CD4-positive, alpha-beta memory T cell (primary cell): Measurements from ENCODE around the gene CNNM3. TPM values are rescaled to one million over a fixed set of nuclear protein-coding genes. Genes with fewer than 3 reads are reported as not detected.
A peak's percentile ranks its signal among the peaks of the same experiment; 100 is the strongest.

Source experiments
- CTCF ChIA-PET: fragments of 350-600 bp; sonication (Branson Sonifier 250); formaldehyde crosslinking; loops from one replicate; lab custom pipeline; 2021; ENCODE audit warnings: inconsistent platforms; ENCODE audit not compliant: partially characterized antibody; lab: Charles Lee
- POLR2A ChIA-PET: fragments of 350-600 bp; sonication (Branson Sonifier 250); formaldehyde crosslinking; loops from one replicate; lab custom pipeline; 2021; ENCODE audit not compliant: partially characterized antibody; lab: Charles Lee
- DNase-seq, 5 donors: peaks; one replicate each; pipeline versions ENCODE4 v3.0.0 to v3.0.0-alpha.2; 2020 to 2022; ENCODE audit warnings: mixed read lengths in 1 of 5
- H3K27ac ChIP-seq: one replicate; pipeline ENCODE4 v1.7.0; 2013; ENCODE audit warnings: low read depth, low read length
- H3K27me3 ChIP-seq: 2 replicates; pipeline ENCODE4 v1.7.0; 2013; ENCODE audit warnings: mild to moderate bottlenecking, low read length, moderate library complexity; ENCODE audit not compliant: insufficient read depth
- H3K36me3 ChIP-seq: 2 replicates; pipeline ENCODE4 v1.7.0; 2013; ENCODE audit warnings: mild to moderate bottlenecking, low read length, moderate library complexity; ENCODE audit not compliant: insufficient read depth
- H3K4me1 ChIP-seq: 2 replicates; pipeline ENCODE4 v1.7.0; 2013; ENCODE audit warnings: mild to moderate bottlenecking, low read length, moderate library complexity; ENCODE audit not compliant: insufficient read depth
- H3K4me3 ChIP-seq, 2 donors: one replicate each; pipeline ENCODE4 v1.7.0; 2013; ENCODE audit warnings: low read length in 2 of 2, mild to moderate bottlenecking in 1 of 2
- H3K9me3 ChIP-seq, 2 donors: one replicate each; pipeline ENCODE4 v1.7.0; 2013; ENCODE audit warnings: low read length in 2 of 2, control low read depth in 1 of 2; ENCODE audit not compliant: control insufficient read depth in 1 of 2
- H3K27ac Mint-ChIP-seq, 7 donors: one replicate each; pipeline ENCODE4 v1.8.0; 2020 to 2021; ENCODE audit warnings: mixed read lengths in 7 of 7, mild to moderate bottlenecking in 6 of 7, inconsistent platforms in 3 of 7, moderate library complexity in 3 of 7
- H3K27me3 Mint-ChIP-seq, 2 donors: one replicate each; pipeline ENCODE4 v1.8.0; 2020 to 2021; ENCODE audit warnings: mixed read lengths in 2 of 2
- H3K36me3 Mint-ChIP-seq, 2 donors: one replicate each; pipeline ENCODE4 v1.8.0; 2020 to 2021; ENCODE audit warnings: mixed read lengths in 2 of 2, inconsistent platforms in 1 of 2, mild to moderate bottlenecking in 1 of 2
- H3K4me1 Mint-ChIP-seq, 4 donors: one replicate each; pipeline ENCODE4 v1.8.0; 2020 to 2021; ENCODE audit warnings: mixed read lengths in 4 of 4, mild to moderate bottlenecking in 1 of 4
- H3K4me3 Mint-ChIP-seq, 8 donors: one replicate each; pipeline ENCODE4 v1.8.0; 2020 to 2021; ENCODE audit warnings: mixed read lengths in 8 of 8, mild to moderate bottlenecking in 7 of 8, moderate library complexity in 6 of 8, inconsistent platforms in 3 of 8
- H3K9me3 Mint-ChIP-seq, 8 donors: one replicate each; pipeline ENCODE4 v1.8.0; 2020 to 2021; ENCODE audit warnings: mixed read lengths in 8 of 8, mild to moderate bottlenecking in 5 of 8, inconsistent platforms in 3 of 8, moderate library complexity in 1 of 8
- intact Hi-C: fragments of 100-400 bp; cut with micrococcal nuclease; formaldehyde crosslinking; loops from one replicate; pipeline ENCODE4 v1.15.1; 2023
- polyA plus RNA-seq, 2 donors: library from polyadenylated mRNA; unstranded; fragments of 300-500 nt; fragmentation: Illumina TruSeq; gene quantifications; one replicate each; pipeline ENCODE4 v1.2.3, GENCODE V29; 2021
- total RNA-seq, 2 experiments: library from RNA; stranded (reverse); gene quantifications; one replicate each; pipeline ENCODE4 v1.2.3, GENCODE V29; 2021

CNNM3 gene
- total and polyA plus RNA-seq, 4 experiments from 2014 or later, result 3.7 to 57.4 (median 34.1) TPM

GRCh38 chr2:96874198-96874831 lies 58.2 kb downstream of the CNNM3 start:
- H3K4me1 ChIP-seq, result peaks cover 30% of the 10 kb centered on the region
- no peaks in the 10 kb centered on the region for H3K36me3 ChIP-seq
- ChIA-PET CTCF (interaction anchor here (1.0 to 2.0 kb wide), 3 partner anchors 76 to 238 kb away, joined by 3 to 8 read pairs (median 5); no protein-coding TSS in a partner anchor), POLR2A (interaction anchor here (1.0 to 9.8 kb wide), 6 partner anchors 17 to 76 kb away, joined by 3 to 121 read pairs (median 6); no protein-coding TSS in a partner anchor)
- H3K36me3 Mint-ChIP-seq, result peaks cover 0 to 7% of the 10 kb centered on the region in 2 donors
- no peaks in the 10 kb centered on the region for H3K9me3 Mint-ChIP-seq
- H3K4me1 Mint-ChIP-seq, result peaks cover 23 to 52% (median 37%) of the 10 kb centered on the region in 4 donors
- no peak overlapping the region for H3K27ac ChIP-seq
- DNase-seq, result no peak
- H3K4me3 ChIP-seq, result no peak overlapping the region
- no peaks in the 10 kb centered on the region for H3K9me3 ChIP-seq
- intact Hi-C loops, result no loop called here
- no peaks in the 10 kb centered on the region for H3K27me3 ChIP-seq
- peak overlapping the region in 5 of 7 donors; percentile 67 to 82 (median 75) for H3K27ac Mint-ChIP-seq
- no peaks in the 10 kb centered on the region for H3K27me3 Mint-ChIP-seq
- H3K4me3 Mint-ChIP-seq, result peak overlapping the region in 2 of 8 donors; percentile 36 to 70

DNA sequence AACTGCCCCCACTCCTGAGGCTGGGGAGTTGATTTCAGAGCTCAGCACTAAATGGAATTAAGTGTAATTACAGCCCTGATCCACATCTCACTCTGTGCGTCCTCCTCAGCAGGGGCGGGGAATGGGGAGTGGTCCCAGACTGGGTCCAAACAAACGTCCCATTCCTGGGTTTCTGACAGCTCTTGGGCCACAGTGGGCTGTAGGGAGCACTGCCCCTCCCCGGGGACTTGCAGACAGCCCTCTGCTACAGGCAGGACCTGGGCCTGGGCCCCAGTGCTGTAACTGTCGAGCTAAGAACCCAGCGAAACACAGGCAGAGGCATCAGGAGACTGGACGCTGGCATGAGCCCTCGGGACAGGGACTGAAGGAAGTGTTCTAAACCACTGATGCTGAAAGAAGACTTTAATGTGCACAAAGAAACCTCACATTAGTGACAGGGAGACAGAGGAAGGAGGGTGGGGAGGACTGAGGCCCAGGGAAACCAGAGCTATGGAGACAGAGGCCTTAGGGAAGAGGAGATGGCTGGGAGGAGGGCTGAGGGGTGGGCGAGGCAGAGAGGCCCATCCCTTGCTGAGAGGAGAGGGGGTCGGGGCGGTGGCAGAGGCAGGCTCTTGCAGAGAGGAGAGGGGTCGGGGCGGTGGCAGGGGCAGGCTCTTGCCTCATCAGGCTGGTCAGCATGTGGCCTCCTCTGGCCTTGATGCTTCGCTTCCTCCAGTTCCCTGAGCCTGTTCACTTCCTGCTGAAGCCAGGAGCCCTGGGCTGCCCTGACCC lies 59.6 kb downstream of the CNNM3 start:
- intact Hi-C loops, result no loop called here
- H3K4me3 ChIP-seq, result no peak overlapping the region
- no peaks in the 10 kb centered on the region for H3K9me3 ChIP-seq
- POLR2A ChIA-PET, result interaction anchor here (1.5 to 9.8 kb wide), 4 partner anchors 14 to 49 kb away, joined by 4 to 121 read pairs (median 7); no protein-coding TSS in a partner anchor
- H3K27ac ChIP-seq, result no peak overlapping the region
- no peaks in the 10 kb centered on the region for H3K36me3 ChIP-seq
- Mint-ChIP-seq H3K36me3 (peaks cover 0 to 2% of the 10 kb centered on the region in 2 donors), H3K27me3 (no peaks in the 10 kb centered on the region), H3K9me3 (no peaks in the 10 kb centered on the region), H3K27ac (peak overlapping the region in 5 of 7 donors; percentile 27 to 82 (median 53)), H3K4me1 (peaks cover 22 to 47% (median 34%) of the 10 kb centered on the region in 4 donors), H3K4me3 (no peak overlapping the region)
- H3K4me1 ChIP-seq, result peaks cover 25% of the 10 kb centered on the region
- no peaks in the 10 kb centered on the region for H3K27me3 ChIP-seq
- CTCF ChIA-PET, result interaction anchor here (1.4 to 1.8 kb wide), 2 partner anchors 18 to 75 kb away, joined by 5 to 8 read pairs; partner anchors contain the start of gene ANKRD39
- no peak for DNase-seq

GRCh38 chr2:96876269-96877041 lies 60.4 kb downstream of the CNNM3 start:
- H3K4me3 Mint-ChIP-seq, result no peak overlapping the region
- peak overlapping the region in 2 of 7 donors; percentile 22 to 60 for H3K27ac Mint-ChIP-seq
- Histone ChIP-seq H3K27ac (no peak overlapping the region), H3K36me3 (no peaks in the 10 kb centered on the region), H3K9me3 (no peaks in the 10 kb centered on the region), H3K4me1 (peaks cover 18% of the 10 kb centered on the region), H3K4me3 (no peak overlapping the region), H3K27me3 (no peaks in the 10 kb centered on the region)
- intact Hi-C loops, result no loop called here
- H3K36me3 Mint-ChIP-seq, result no peaks in the 10 kb centered on the region
- peaks cover 16 to 39% (median 26%) of the 10 kb centered on the region in 4 donors for H3K4me1 Mint-ChIP-seq
- DNase-seq, result no peak
- H3K27me3 Mint-ChIP-seq, result no peaks in the 10 kb centered on the region
- ChIA-PET POLR2A (interaction anchor here (1.5 to 9.8 kb wide), 4 partner anchors 15 to 48 kb away, joined by 4 to 121 read pairs (median 7); no protein-coding TSS in a partner anchor), CTCF (interaction anchor here (1.4 to 1.8 kb wide), 2 partner anchors 19 to 74 kb away, joined by 5 to 8 read pairs; partner anchors contain the start of gene ANKRD39)
- no peaks in the 10 kb centered on the region for H3K9me3 Mint-ChIP-seq

DNA sequence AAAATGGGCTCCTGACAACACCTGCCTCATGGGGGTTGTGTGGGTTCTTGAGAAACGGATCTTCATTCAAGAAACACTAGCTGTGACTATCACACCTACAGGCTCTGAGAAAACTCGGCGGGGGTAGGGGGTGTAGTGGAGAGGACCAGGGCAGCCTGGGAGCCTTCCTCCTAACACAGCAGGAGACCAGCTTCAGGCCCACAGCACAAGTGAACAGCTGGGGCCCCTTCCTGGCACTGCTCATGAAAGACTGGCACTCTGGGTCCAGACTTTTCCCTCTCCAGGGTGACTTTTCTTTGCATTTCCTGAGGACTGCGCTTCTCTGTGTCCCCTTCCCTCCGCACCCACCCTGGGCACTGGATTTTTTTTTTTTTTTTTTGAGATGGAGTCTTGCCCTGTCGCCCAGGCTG lies 61.0 kb downstream of the CNNM3 start:
- Mint-ChIP-seq H3K9me3 (no peaks in the 10 kb centered on the region), H3K27me3 (no peaks in the 10 kb centered on the region), H3K4me1 (peaks cover 16 to 38% (median 26%) of the 10 kb centered on the region in 4 donors), H3K27ac (no peak overlapping the region), H3K36me3 (no peaks in the 10 kb centered on the region), H3K4me3 (no peak overlapping the region)
- Histone ChIP-seq H3K27ac (no peak overlapping the region), H3K9me3 (no peaks in the 10 kb centered on the region), H3K4me1 (peaks cover 18% of the 10 kb centered on the region), H3K4me3 (no peak overlapping the region), H3K27me3 (no peaks in the 10 kb centered on the region), H3K36me3 (no peaks in the 10 kb centered on the region)
- CTCF ChIA-PET, result interaction anchor here (1.4 kb wide), 1 partner anchor 14 kb away, joined by 3 read pairs; no protein-coding TSS in a partner anchor
- DNase-seq, result no peak
- intact Hi-C loops, result no loop called here
- POLR2A ChIA-PET, result interaction anchor here (0.7 to 1.6 kb wide), 2 partner anchors 14 to 470 kb away, joined by 3 to 5 read pairs; no protein-coding TSS in a partner anchor

DNA sequence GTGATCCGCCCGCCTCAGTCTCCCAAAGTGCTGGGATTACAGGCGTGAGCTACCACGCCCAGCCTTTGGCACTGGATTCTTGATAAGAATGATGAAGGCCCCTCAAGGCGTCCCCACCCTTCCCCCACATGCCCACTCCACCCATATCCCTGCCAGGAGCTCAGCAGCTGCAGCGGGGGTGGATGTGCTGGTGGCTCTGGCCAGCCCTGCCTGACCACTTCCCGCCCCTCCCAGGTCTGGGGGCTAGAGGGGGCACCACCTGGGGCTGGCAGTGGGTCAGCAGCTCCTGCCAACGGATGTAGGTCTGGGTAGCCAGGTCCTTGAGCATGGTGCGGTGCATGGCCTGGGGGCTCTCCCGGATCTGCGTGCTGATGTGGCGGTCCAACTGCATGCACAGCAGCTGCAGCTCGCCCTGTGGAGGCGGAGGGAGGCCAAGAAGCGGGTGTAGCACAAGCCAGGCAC lies 61.6 kb downstream of the CNNM3 start:
- Histone ChIP-seq H3K4me3 (no peak overlapping the region), H3K27ac (no peak overlapping the region), H3K27me3 (no peaks in the 10 kb centered on the region), H3K36me3 (no peaks in the 10 kb centered on the region), H3K9me3 (no peaks in the 10 kb centered on the region), H3K4me1 (peaks cover 18% of the 10 kb centered on the region)
- no peaks in the 10 kb centered on the region for H3K27me3 Mint-ChIP-seq
- H3K4me3 Mint-ChIP-seq, result no peak overlapping the region
- CTCF ChIA-PET, result interaction anchor here (1.1 to 1.4 kb wide), 2 partner anchors 9 to 13 kb away, joined by 3 read pairs; no protein-coding TSS in a partner anchor
- H3K9me3 Mint-ChIP-seq, result no peaks in the 10 kb centered on the region
- H3K36me3 Mint-ChIP-seq, result no peaks in the 10 kb centered on the region
- POLR2A ChIA-PET, result interaction anchor here (0.7 to 1.6 kb wide), 2 partner anchors 13 to 470 kb away, joined by 3 to 5 read pairs; no protein-coding TSS in a partner anchor
- intact Hi-C loops, result no loop called here
- H3K4me1 Mint-ChIP-seq, result peaks cover 11 to 32% (median 23%) of the 10 kb centered on the region in 4 donors
- DNase-seq, result no peak
- peak overlapping the region in 1 of 7 donors; percentile 69 for H3K27ac Mint-ChIP-seq

- intact Hi-C loops, result no loop called here
Measured at GRCh38 chr2:96878171-96878570, 62.1 kb downstream of the CNNM3 start.

More at GRCh38 chr2:96878171-96878570, 62.1 kb downstream of the CNNM3 start:
- Histone ChIP-seq H3K4me1 (peaks cover 18% of the 10 kb centered on the region), H3K27me3 (no peaks in the 10 kb centered on the region), H3K4me3 (no peak overlapping the region), H3K9me3 (no peaks in the 10 kb centered on the region), H3K27ac (no peak overlapping the region), H3K36me3 (no peaks in the 10 kb centered on the region)
- no peaks in the 10 kb centered on the region for H3K27me3 Mint-ChIP-seq
- ChIA-PET CTCF (interaction anchor here (1.1 to 1.4 kb wide), 2 partner anchors 10 to 13 kb away, joined by 3 read pairs; no protein-coding TSS in a partner anchor), POLR2A (interaction anchor here (1.6 kb wide), 1 partner anchor 12 kb away, joined by 5 read pairs; no protein-coding TSS in a partner anchor)
- H3K36me3 Mint-ChIP-seq, result no peaks in the 10 kb centered on the region
- DNase-seq, result no peak
- no peak overlapping the region for H3K4me3 Mint-ChIP-seq
- peaks cover 8 to 27% (median 20%) of the 10 kb centered on the region in 4 donors for H3K4me1 Mint-ChIP-seq
- H3K9me3 Mint-ChIP-seq, result no peaks in the 10 kb centered on the region
- H3K27ac Mint-ChIP-seq, result peak overlapping the region in 1 of 7 donors; percentile 69
